GM12891 (cell line): ENCODE results near the gene ACTN4.
A peak's percentile ranks its signal among the peaks of the same experiment; 100 is the strongest.

Experiments used
- DNase-seq: peaks from one replicate; pipeline ENCODE4 v3.0.0; 2011; ENCODE audit warnings: low spot score; ENCODE audit not compliant: insufficient read length
- FAIRE-seq: peaks from 2 replicates; lab custom pipeline; 2011; peaks lifted over from hg19 to GRCh38; lab: Jason Lieb, UNC
- PAX5 ChIP-seq: IDR thresholded peaks from 2 replicates; pipeline ENCODE4 v1.6.1; 2011; ENCODE audit warnings: low read length, moderate library complexity, mild to moderate bottlenecking; ENCODE audit not compliant: insufficient read depth, severe bottlenecking
- POLR2A ChIP-seq: IDR thresholded peaks from 2 replicates; pipeline ENCODE4 v1.6.1; 2011; ENCODE audit warnings: low read depth, low read length, control low read depth
- POLR2AphosphoS5 ChIP-seq: IDR thresholded peaks from 2 replicates; pipeline ENCODE4 v1.6.1; 2011; ENCODE audit warnings: low read depth, low read length, control low read depth
- POU2F2 ChIP-seq: IDR thresholded peaks from 2 replicates; pipeline ENCODE4 v1.6.1; 2011; ENCODE audit warnings: low read depth, mild to moderate bottlenecking, control low read depth, low read length, moderate library complexity
- SPI1 ChIP-seq: IDR thresholded peaks from 2 replicates; pipeline ENCODE4 v1.6.1; 2011; ENCODE audit warnings: low read depth, low read length, control low read depth
- TAF1 ChIP-seq: IDR thresholded peaks from 2 replicates; pipeline ENCODE4 v1.6.1; 2011; ENCODE audit warnings: low read depth, low read length, control low read depth

ACTN4 gene

DNA sequence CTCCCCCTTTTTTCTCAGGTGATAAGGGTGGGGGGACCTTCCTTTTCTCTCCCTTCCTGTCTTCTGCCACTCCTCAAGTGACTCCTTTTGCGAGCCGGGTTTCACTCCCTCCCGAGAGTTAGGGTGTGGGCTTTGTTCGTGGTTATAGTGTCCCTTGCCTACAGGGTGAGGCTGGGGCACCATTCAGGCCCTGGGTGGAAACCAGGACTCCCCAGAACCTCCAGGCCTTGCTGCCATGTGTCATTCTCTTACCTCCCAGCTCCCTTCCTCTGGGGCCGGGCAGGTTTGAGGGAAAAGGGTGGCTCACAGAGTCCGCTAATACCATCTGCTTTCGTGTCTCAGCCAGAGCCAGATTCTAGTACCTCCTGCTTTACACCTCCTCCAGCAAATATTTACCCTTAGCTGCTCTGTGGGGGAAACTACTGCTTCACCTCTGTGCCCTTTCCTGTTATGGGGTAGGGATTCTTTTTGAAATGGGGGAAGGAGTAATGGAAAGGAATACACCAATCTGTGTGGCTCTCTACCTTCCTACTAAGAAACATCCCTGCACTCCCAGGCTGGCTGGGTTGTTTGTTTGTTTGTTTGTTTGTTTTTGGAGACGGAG is 2.8 kb downstream of the ACTN4 start:
- DNase-seq (no peak), FAIRE-seq (no peak)
- TF ChIP-seq SPI1 (no peak), TAF1 (no peak), POLR2A (no peak), PAX5 (no peak), POU2F2 (no peak)

DNA sequence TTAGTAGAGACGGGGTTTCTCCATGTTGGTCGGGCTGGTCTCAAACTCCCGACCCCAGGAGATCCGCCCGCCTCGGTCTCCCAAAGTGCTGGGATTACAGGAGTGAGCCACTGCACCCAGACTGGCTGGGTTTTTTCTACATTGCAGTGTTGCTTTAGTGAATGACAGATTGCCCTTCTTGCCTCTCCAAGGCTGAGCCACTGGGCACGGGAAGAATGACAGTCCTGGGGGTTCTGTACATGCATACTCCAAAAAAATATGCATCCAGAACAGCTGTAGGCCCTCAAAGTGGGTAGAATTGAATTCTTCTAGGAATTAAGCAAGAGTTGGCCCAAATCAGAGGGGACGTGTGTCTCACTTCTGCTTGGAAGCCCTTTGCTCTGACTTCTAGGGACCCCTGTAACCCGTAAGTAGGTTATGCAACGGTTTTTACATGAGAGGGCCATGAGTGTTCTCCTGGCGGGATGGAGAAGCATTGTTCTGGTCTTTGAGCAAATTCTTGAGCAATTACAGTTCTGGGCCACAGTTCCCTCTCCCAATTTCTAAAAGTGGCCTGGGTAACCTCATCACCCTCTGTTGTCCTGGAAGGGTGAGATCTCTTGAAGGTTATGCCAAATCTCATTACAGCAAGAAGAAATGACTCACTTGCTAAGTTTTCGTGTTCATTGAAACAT is 3.6 kb downstream of the ACTN4 start:
- no peak for DNase-seq
- TF ChIP-seq POU2F2 (no peak), TAF1 (no peak), PAX5 (no peak), POLR2AphosphoS5 (no peak), SPI1 (no peak), POLR2A (no peak)
- FAIRE-seq = no peak

DNA sequence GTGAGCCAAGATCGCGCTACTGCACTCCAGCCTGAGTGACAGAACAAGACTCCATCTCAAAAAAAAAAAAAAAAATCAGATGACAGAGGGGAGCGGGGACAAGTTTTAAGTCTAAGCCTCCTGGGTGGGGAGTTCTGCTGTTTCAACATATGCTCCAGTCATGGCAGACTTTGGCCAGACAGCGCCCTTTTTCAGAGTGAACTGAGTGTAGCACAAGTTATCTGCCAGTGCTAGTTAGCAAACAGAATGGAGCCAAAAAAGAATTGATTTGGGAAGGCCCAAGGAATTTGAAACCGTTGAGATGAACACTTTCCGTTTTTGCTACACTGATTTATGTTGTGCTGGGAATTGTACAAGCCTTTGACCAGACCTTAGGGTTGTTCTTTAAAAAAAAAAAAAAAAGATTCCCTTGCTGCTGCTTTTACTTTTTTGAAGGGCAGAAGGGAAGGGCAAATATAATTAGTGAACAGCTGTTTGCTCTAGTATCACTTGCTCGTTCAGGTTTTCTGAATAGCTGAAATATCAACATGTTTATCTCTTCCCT is 5.7 kb downstream of the ACTN4 start:
- no peak for TF ChIP-seq POU2F2
- FAIRE-seq (no peak), DNase-seq (no peak)

DNA sequence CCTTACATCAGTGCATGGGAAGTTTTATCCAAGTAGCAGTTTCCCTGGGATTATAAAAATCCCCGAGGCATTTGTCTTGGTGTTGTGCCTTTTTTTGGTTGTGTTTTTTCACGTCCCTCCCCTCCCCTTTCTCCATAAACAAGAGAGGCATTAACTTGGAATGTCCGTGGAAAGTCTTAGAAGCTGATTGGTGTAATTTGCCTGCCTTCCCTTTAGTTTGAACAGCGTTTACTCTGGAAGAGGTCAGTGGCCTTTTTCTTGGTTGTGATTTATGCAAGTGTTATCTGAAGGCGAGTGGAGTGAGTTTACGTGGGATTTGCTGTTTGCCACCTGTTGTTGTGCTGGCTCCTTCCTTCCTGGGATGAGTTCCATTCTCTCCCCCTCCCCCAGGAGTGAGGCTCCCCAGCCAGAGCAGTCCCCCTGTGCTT is 7.2 kb downstream of the ACTN4 start:
- no peak for TF ChIP-seq TAF1
- TF ChIP-seq SPI1 = no peak
- TF ChIP-seq PAX5 = no peak
- TF ChIP-seq POLR2A = no peak
- TF ChIP-seq POLR2AphosphoS5 = no peak
- no peak for TF ChIP-seq POU2F2
- no peak for DNase-seq
- no peak for FAIRE-seq

DNA sequence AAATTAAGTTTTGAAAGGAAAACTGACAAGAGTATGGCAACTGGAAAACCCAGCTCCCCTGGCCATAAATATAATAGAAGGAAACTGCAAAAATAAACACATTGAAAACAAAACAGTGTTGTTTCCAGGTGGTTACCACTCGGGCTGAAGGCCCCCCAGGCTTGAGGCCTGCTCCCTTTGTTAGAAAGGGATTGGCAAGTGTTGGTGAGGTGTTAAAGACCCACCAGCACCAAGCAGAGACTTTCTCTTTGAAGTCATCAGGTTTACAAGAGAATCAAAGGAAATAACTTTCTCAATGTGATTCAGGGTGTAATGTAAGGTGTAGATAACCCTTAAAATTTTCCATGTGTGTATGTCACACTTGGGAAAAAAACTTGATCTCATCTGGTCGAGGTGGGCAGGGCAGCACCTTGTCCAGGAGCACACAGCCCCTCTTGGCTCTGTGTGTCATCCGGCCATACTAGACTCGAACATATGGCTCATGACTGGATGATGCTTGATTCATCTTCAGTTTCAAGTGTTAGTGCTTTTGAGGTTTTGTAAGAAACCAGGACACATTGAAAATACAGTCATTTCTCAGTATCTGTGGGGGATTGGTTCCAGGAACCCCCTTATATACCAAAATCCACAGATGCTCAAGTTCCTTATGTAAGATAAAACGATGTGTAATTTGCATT is 7.8 kb downstream of the ACTN4 start:
- FAIRE-seq (peak; percentile 77), DNase-seq (no peak)
- TF ChIP-seq POLR2AphosphoS5 (no peak), SPI1 (no peak), PAX5 (no peak), TAF1 (no peak), POU2F2 (no peak), POLR2A (no peak)

DNA sequence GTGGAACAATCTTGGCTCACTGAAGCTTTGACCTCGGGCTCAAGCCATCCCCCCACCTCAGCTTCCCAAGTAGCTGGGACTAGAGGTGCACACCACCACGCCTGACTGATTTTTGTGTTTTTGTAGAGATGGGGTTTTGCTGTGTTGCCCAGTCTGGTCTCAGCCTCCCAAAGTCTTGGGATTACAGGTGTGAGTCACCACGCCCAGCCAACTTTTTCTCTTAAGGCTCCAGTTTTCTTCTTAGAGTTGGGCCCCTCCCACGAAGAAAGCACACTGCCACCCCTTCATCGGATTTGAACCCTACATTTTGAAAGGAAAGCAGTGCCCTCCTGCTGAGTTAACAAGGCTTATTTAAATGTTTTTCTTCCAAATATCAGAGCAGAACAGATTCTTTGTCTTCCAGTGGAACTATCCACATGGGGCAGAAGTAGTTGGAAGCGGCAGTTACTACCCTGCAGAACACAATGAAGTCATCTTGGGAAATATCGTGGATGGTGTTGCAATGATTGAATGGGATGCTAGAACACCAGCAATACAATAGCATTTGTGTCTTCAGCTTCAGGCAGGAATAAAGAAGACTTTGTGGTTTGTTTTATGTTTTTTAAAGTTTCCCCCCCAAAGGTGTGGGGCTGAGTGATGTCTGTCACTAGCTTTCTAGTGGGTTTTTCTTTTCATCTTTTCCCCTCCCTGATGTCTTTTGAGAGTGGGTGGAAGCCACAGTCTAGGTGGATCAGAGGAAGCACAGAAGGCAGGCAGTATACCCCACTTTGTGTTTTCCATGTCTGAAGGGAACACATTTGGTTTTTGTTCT is 8.9 kb downstream of the ACTN4 start:
- DNase-seq (no peak), FAIRE-seq (no peak)
- TF ChIP-seq POU2F2 (no peak), POLR2AphosphoS5 (no peak), POLR2A (no peak)

DNA sequence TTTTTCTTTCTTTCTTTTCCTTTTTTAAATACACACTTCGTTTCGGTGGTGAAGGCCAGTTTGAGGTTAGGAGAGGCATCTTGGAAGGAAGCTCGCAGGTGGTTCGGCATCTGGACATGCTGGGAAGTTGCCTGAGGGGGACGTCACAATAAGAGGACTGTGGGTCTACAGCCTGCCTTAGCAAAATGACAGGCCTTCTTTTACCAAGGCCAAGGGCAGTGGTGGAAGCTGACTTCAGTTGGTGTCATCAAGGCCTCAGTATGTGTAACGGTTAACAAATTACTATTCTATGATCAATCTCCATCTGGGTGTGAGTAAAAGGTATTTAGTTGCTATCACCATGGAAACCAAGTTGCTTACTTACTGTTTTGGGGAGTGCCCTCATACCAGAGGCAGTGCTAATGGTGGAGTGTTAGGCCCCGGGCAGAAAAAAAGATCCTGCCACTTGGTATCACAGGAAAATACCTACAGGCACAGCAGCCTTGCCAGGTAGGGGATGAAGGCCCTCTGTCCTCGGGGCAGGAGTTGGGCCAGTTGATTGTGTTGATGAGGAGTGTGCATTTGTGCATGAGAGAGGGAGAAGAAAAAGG is 10.3 kb downstream of the ACTN4 start:
- no peak for DNase-seq
- no peak for FAIRE-seq
- TF ChIP-seq SPI1 = 0 out of 2 replicates have a peak, but pooled peaks have one; percentile 7
- TF ChIP-seq PAX5 = no peak

DNA sequence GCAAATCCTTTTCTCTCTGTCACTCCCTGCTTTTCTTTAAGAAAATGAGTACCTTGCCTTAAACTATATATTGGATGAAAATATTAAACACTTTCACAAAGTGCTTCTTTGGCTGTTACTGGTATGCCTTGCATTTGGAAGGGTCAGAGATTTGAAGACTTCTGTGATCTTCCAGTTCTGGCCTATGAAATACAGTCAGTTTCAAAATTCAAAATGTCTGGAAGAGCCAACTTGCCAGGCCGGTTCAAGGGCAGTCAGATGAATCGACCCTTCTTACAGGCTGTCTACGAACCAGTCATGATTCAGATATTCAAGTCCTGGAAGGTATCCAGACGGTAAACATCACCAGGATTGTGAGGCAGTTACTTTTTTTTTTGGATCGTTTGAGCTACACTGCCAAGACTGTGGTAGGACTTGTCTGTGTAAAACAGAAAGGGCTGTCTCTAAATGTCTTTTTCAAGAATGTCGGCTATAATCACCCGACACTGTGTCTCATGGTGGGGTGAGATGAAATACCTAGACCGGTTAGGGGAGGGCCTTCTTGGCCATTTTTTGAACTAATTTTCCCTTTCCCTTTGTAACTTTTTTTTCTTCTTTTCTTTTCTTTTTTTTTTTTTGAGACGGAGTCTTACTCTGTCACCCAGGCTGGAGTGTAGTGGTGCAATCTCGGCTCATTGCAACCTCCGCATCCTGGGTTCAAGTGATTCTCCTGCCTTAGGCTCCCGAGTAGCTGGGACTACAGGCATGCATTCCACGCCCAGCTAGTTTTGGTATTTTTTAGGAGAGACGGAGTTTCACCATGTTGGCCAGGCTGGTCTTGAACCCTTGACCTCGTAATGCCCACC is 11.2 kb downstream of the ACTN4 start:
- DNase-seq = no peak
- no peak for TF ChIP-seq SPI1
- no peak for TF ChIP-seq TAF1
- TF ChIP-seq POLR2AphosphoS5 = no peak
- no peak for TF ChIP-seq PAX5
- no peak for TF ChIP-seq POU2F2
- TF ChIP-seq POLR2A = no peak
- FAIRE-seq = no peak

DNA sequence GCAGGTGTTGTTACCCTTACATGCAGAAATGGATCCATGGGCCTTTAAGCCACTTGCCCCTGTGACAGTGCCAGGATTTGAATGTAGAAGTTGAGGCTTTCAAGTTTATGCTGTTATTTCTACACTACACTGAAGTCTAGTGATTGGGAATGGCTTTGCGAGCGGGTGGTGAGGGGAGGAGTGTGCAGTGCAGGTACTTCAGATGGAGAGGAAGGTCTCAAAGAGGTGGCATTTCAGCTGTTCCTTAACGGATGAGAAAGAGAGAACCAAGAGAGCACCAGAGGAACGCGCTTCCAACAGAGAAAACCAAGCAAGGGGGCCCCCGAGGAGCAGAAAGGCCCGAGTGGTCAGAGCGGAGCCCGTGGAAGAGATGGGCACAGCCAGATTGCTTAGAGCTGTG is 13.3 kb downstream of the ACTN4 start:
- TF ChIP-seq POU2F2 (no peak), TAF1 (no peak), PAX5 (no peak), POLR2AphosphoS5 (no peak), POLR2A (no peak), SPI1 (no peak)
- no peak for FAIRE-seq

DNA sequence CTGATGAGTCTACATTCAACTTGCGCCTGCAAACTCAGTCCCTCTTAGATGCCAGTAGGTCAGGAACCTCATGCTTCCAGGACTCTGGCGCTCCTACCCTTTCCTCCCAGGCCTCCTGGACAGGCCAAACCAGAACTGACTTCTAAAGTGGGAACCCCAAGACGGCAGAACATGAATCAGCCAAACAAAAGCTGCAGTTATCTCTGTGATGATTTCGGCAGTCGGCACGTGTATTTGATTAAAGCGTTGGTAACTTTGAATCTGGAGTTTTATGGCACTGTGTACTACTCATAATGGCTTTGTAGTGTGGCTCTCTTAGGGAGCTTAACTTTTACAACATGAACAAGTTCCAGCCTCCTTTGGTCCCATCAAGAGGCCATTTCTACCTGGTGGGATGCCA is 13.7 kb downstream of the ACTN4 start:
- TF ChIP-seq SPI1 = no peak
- TF ChIP-seq POU2F2 = no peak
- no peak for TF ChIP-seq POLR2AphosphoS5
- TF ChIP-seq POLR2A = no peak
- TF ChIP-seq PAX5 = no peak
- TF ChIP-seq TAF1 = no peak
- DNase-seq = no peak
- no peak for FAIRE-seq

More for the DNA sequence above, 13.3 kb downstream of the ACTN4 start:
- no peak for DNase-seq
